Chondrocyte (in vitro differentiated cells): ENCODE results near the gene ZSCAN10. TPM values are rescaled to one million over a fixed set of nuclear protein-coding genes. Genes with fewer than 3 reads are reported as not detected.
"Not testable (repeated sequence)": the region's sequence is repeated elsewhere in the genome, so short reads cannot be mapped to it uniquely, and the experiment has no call there.

Source experiments
- DNase-seq: peaks from one replicate; pipeline ENCODE4 v3.0.0; 2021; ENCODE audit warnings: mixed read lengths, low spot score
- H3K27ac Mint-ChIP-seq: one replicate; pipeline ENCODE4 v1.8.0; 2021; ENCODE audit warnings: mild to moderate bottlenecking, moderate library complexity, mixed read lengths; ENCODE audit not compliant: unreplicated experiment
- H3K27me3 Mint-ChIP-seq: 2 replicates; pipeline ENCODE4 v1.8.0; 2021; ENCODE audit warnings: low read depth, mixed read lengths
- H3K36me3 Mint-ChIP-seq: 2 replicates; pipeline ENCODE4 v1.8.0; 2021; ENCODE audit warnings: low read depth, mixed read lengths
- H3K4me1 Mint-ChIP-seq: 2 replicates; pipeline ENCODE4 v1.8.0; 2021; ENCODE audit warnings: low read depth, mild to moderate bottlenecking, mixed read lengths
- H3K4me3 Mint-ChIP-seq: one replicate; pipeline ENCODE4 v1.8.0; 2021; ENCODE audit warnings: mild to moderate bottlenecking, moderate library complexity, mixed read lengths; ENCODE audit not compliant: unreplicated experiment
- H3K9me3 Mint-ChIP-seq: 2 replicates; pipeline ENCODE4 v1.8.0; 2021; ENCODE audit warnings: low read depth, mixed read lengths
- total RNA-seq: library from RNA; stranded (reverse); gene quantifications from 3 replicates; pipeline ENCODE4 v1.2.1, GENCODE V29; 2021
- TF ChIP-seq, protein P1 (sequence below): fragments of 200-600 bp; sonication (generic); IDR thresholded peaks from 2 replicates; pipeline ENCODE4 v1.5.0; 2021; ENCODE audit warnings: antibody characterized with exemption, mild to moderate bottlenecking, moderate library complexity

ZSCAN10 gene
- total RNA-seq, 1 donor from 2014 or later = not detected

DNA sequence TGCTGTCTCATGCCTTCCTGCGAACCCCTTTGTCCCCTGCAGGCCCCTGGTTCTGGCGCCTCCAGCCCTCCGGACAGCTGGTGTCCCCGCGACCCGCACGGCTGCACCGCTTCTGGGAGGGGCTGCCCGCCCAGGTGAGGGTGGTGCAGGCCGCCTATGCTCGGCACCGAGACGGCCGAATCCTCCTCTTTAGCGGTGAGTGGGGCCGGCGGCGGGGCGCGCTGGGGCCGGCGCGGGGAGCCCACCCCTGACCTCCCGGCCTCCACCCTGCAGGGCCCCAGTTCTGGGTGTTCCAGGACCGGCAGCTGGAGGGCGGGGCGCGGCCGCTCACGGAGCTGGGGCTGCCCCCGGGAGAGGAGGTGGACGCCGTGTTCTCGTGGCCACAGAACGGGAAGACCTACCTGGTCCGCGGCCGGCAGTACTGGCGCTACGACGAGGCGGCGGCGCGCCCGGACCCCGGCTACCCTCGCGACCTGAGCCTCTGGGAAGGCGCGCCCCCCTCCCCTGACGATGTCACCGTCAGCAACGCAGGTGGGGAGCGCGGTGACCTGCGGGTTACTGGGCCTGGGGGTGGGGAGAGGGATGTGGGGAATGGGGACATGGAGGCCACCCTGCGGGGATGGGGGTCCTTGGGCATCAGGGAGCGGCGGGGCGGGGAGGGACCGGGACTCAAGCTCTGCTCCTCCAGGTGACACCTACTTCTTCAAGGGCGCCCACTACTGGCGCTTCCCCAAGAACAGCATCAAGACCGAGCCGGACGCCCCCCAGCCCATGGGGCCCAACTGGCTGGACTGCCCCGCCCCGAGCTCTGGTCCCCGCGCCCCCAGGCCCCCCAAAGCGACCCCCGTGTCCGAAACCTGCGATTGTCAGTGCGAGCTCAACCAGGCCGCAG is 40.7 kb downstream of the ZSCAN10 start:
- peaks cover 9% of the 10 kb centered on the region for H3K36me3 Mint-ChIP-seq
- no peaks in the 10 kb centered on the region for H3K27me3 Mint-ChIP-seq
- no peak overlapping the region for H3K27ac Mint-ChIP-seq
- DNase-seq = no peak
- H3K4me1 Mint-ChIP-seq = peaks cover 14% of the 10 kb centered on the region
- H3K4me3 Mint-ChIP-seq = peak overlapping the region; percentile 83
- TF ChIP-seq, protein P1, sequence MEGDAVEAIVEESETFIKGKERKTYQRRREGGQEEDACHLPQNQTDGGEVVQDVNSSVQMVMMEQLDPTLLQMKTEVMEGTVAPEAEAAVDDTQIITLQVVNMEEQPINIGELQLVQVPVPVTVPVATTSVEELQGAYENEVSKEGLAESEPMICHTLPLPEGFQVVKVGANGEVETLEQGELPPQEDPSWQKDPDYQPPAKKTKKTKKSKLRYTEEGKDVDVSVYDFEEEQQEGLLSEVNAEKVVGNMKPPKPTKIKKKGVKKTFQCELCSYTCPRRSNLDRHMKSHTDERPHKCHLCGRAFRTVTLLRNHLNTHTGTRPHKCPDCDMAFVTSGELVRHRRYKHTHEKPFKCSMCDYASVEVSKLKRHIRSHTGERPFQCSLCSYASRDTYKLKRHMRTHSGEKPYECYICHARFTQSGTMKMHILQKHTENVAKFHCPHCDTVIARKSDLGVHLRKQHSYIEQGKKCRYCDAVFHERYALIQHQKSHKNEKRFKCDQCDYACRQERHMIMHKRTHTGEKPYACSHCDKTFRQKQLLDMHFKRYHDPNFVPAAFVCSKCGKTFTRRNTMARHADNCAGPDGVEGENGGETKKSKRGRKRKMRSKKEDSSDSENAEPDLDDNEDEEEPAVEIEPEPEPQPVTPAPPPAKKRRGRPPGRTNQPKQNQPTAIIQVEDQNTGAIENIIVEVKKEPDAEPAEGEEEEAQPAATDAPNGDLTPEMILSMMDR = no peak
- no peaks in the 10 kb centered on the region for H3K9me3 Mint-ChIP-seq

DNA sequence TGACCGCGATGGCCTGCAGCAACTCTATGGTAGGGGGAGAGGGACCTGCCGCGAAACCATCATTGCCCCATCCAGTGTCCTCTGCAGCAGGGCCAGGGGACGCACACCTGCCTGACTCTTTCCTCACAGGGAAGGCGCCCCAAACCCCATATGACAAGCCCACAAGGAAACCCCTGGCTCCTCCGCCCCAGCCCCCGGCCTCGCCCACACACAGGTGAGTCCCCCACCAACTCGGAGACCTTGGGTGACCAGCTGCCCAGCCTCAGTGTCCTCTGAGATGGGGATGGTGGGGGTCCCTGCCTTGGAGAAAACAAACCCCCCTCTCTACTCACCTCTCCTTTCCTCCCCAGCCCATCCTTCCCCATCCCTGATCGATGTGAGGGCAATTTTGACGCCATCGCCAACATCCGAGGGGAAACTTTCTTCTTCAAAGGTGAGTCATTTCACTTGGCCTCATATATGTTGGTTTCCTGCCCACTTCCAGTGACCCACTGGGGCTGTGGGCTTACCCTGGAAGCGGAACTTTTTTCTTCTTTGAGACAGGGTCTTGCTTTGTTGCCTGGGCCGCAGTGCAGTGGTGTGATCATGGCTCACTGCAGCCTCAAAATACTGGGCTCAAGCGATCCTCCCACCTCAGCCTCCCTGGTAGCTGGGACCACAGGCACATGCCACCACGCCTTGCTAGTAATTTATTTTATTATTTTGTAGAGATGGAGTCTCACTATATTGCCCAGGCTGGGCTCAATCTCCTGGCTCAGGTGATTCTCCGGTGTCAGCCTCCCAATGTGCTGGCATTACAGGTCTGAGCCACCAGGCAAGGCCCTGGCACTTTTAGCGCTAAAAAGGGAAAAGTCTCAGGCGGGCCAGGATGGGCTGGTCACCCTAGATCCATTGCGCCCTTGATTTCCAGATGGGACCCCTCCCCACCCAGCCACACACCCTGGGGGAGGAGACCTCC is 41.6 kb downstream of the ZSCAN10 start:
- Mint-ChIP-seq H3K27ac (no peak overlapping the region), H3K9me3 (no peaks in the 10 kb centered on the region), H3K27me3 (no peaks in the 10 kb centered on the region), H3K4me3 (no peak overlapping the region), H3K36me3 (peaks cover 9% of the 10 kb centered on the region), H3K4me1 (peaks cover 14% of the 10 kb centered on the region)
- TF ChIP-seq, protein P1 = no peak
- DNase-seq = no peak

DNA sequence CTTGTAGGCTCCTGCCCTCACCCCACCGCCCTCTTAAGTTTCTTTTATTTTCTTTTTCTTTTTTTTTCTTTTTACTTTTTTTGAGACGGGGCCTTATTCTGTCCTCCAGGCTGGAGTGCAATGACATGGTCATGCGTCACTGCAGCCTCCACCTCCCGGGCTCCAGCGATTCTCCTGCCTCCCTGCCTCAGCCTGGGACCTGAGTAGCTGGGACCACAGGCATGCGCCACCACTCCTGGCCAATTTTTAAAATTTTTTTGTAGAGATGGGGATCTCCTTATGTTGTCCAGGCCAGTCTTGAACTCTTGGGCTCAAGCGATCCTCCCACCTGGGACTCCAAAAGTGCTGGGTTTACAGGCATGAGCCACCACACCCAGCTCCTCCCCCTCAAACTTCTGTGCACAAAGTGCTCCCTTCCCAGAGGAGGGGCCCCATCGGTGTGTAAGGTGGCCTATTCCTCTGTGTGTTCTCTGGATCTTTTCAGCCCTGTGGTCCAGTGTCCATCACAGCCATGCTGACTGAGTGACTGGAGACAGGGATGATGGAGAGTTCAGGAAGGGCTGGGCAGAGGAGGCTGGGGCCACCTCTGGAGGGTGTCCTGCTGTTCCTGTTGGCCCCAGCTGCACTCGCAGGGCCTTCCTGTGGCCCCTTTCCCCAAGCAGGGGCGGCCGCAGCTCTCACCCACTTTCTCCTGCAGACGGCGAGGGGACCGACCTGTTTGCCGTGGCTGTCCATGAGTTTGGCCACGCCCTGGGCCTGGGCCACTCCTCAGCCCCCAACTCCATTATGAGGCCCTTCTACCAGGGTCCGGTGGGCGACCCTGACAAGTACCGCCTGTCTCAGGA is 42.5 kb downstream of the ZSCAN10 start:
- Mint-ChIP-seq H3K4me3 (no peak overlapping the region), H3K4me1 (peaks cover 14% of the 10 kb centered on the region)

DNA sequence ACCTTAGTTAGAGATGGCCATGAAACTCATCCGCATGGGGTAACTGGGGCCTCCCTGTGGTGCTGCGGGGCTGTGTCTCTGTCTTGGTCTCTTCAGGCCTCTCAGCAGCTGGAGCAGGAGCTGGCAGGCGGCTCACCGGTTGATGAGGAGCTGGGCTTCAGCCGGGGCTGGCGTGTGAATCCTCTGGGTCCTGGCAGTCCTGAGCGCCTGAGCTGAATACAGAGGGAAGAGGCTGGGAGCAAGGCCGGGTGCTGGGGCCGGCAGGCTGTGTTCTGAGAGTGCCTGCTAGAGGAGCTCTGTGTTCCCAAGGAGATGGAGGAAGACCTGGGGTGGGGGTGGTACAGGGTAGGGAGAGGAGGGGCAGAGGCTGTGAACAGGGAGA is 43.4 kb downstream of the ZSCAN10 start:
- H3K4me1 Mint-ChIP-seq = peaks cover 14% of the 10 kb centered on the region
- H3K4me3 Mint-ChIP-seq, H3K36me3 Mint-ChIP-seq, H3K27ac Mint-ChIP-seq, DNase-seq, H3K9me3 Mint-ChIP-seq, H3K27me3 Mint-ChIP-seq: not testable (repeated sequence)

More for the DNA sequence above, 42.5 kb downstream of the ZSCAN10 start:
- Mint-ChIP-seq H3K27ac (no peak overlapping the region), H3K36me3 (peaks cover 9% of the 10 kb centered on the region), H3K27me3 (peaks cover 4% of the 10 kb centered on the region), H3K9me3 (no peaks in the 10 kb centered on the region)
- no peak for DNase-seq
- TF ChIP-seq, protein P1 = no peak

DNA sequence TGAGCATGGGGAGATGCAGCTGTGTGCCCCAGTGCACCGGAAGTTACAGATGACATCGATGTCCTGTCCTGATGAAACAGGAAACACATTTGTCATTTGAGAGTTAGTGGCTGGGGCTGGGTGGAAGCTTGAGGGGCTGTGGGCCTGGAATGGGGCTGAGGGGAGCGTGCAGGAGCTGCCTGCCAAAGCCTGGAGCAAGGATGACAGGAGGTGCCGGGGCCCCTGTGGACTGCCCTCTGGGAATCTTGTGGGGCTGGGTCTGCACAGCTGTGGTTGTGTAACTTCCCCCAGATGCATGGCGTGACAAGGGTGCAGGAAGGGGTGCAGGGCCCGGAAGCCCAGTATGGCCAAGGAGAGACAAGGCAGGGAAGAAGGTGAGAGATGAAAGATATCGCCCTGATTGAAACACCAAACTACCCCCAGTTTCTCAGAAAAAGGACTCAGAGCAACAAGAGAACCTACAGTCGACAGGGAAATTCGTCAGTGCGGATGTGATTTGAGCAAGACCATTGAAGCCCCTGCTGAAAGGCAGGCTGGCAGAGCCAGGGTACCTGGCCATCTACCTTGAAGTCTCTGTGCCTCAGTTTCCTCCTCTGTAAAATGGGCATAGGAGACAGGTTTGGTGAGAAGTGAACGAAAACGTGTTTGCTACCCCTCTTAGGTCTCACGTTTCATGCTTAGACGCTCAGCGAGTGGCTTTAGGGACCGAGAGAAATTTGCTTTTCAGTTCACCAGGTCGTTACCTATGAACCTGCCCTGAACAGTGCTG is 43.9 kb downstream of the ZSCAN10 start:
- TF ChIP-seq, protein P1 = no peak
- no peak for DNase-seq
- Mint-ChIP-seq H3K9me3 (no peaks in the 10 kb centered on the region), H3K36me3 (peaks cover 9% of the 10 kb centered on the region), H3K4me1 (peaks cover 11% of the 10 kb centered on the region), H3K4me3 (no peak overlapping the region), H3K27me3 (peaks cover 10% of the 10 kb centered on the region), H3K27ac (no peak overlapping the region)

DNA sequence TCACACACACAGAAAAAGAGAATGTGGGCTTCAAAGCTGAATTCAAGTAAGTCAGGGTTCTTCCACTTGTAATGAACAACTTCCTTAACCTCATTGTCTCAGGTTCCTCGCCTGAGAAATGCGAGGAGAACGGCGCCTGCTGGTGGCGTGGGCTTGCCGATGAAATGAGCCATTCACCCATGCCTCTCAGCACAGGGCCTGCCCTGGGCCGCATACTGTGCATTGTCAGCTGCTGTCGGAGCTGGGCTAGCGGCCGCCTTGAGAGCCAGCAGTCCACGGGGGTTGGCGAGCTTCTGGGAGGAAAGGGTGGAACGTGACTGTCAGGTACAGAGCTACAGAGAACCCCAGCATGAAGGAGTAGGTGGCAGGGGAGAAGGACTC is 45.8 kb downstream of the ZSCAN10 start:
- H3K9me3 Mint-ChIP-seq, H3K4me1 Mint-ChIP-seq, H3K4me3 Mint-ChIP-seq, H3K27ac Mint-ChIP-seq, DNase-seq, H3K36me3 Mint-ChIP-seq: not testable (repeated sequence)
- H3K27me3 Mint-ChIP-seq = peaks cover 17% of the 10 kb centered on the region

DNA sequence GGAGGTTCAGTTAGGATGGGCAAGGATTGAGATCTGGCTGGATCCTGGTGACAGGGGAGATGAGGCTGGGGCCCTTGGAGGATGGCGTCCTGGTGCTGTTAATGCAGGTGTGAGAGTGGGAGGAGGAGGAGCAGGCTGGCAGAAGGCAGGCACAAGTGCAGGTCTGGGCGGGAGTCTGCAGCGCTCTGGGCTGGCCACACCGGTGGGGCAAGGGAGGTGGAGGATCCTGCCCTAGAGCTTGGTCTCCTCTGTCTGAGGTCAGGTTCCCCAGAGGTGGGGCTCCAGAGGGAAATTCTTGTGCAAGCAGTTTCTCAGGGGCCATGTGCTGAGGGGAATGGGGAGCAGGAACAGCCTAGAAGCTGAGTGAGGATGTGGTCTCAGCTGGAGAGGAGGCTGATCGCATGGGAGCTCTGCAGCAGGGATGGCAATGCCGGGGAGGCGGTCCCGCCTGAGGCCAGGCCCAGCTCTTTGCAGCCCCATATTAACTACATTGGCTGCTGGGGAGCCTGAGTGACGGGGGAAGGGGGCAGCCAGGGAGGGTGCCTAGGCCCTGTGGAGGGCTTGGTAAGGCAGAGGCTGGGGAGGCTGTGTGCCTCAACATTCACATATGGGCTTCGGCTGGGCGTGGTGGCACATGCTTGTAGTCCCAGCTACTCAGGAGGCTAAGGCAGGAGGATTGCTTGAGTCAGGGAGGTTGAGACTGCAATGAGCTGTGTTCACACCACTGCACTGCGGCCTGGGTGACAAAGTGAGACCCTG is 46.3 kb downstream of the ZSCAN10 start:
- not testable (repeated sequence) for H3K36me3 Mint-ChIP-seq, H3K4me3 Mint-ChIP-seq, H3K9me3 Mint-ChIP-seq, DNase-seq, H3K27ac Mint-ChIP-seq, H3K4me1 Mint-ChIP-seq
- H3K27me3 Mint-ChIP-seq = peaks cover 22% of the 10 kb centered on the region
